Inflammatory macrophage treated with lipopolysaccharide for 1 hour (primary cell): Measurements from ENCODE around the gene TGFBR3L.
"Not testable (repeated sequence)": the region's sequence is repeated elsewhere in the genome, so short reads cannot be mapped to it uniquely, and the experiment has no call there.

Experiments used
- DNase-seq, 2 donors: peaks; one replicate each; pipeline ENCODE4 v3.0.0-alpha.2; 2020 to 2022

TGFBR3L gene

DNA sequence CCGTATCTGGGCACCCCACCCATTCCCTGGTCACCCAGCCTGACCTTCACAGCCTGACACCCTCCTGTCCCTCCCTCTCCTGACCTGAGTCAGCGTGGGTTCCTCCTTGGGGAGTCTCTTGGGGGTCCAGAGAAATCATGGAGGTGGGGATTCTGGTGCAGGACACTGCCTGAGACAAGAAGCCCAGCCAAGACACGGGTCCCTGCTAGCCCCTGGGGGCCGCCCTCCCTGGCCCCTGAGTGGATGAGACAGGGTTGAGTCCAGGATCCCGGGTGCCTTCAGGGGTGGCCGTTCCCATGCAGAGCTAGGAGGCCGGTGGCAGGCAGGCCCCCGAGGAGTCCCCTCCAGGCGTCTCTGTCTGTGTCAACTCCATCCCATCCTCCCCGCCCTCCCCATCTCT lies 9.4 kb upstream of the TGFBR3L start:
- no peak for DNase-seq

DNA sequence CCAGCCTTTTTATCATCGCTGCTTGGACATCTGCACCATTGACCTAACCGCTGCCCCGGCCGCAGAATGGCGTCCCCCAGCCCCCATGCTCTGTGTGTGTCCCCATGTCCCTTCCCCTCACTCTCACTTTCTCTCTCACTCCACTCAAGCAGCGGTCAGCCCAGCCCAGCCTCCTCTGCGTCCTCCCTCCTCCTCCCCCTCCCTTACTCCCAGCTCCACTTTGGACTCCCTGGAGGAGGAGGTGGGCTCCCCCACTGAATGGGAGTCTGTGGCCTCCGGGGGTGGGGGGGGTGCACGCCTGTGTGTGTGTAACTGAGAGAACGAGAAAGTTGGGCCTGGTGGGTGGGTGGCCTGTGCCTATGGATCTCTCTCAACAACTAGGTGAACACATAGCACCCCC lies 8.8 kb upstream of the TGFBR3L start:
- DNase-seq = no peak

DNA sequence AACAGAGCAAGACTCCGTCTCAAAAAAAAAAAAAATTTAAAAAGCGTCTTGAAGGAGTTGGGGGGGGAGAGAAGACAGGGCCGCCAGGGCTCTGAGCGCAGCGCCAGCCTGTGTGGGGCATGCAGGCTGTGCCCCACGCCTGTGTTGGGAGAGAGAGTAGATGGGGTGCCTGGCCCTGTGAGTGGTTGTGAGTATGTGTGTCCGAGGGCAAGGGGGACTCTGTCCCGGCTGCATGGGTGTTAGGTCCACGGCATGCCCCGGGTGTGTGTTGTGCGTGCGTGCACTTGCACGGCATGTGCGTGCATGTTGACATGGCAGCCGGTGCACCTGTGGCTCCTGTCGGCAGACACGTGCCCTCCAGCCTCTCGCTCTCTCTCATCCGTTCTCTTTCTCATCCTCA lies 7.5 kb upstream of the TGFBR3L start:
- no peak for DNase-seq

DNA sequence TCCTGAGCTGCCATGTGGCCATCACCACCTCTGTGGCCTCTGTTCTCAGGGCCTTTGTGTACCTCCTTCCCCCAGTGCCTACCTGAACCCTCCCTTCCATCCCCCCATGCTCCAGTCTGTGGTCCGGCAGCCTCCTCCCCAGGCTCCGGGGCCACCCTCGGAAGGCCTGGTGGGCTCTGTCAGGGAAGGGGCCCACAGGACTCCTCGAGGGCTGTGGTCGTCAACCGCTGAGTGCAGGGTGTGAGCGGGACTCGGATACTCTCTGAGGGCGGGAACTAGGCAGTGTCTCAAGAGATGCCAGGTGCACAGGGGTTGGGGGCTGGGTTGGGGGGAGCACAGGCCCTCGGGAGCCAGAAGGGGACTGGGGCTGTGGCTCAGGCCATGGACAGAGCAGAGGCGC lies 7.1 kb upstream of the TGFBR3L start:
- no peak for DNase-seq

DNA sequence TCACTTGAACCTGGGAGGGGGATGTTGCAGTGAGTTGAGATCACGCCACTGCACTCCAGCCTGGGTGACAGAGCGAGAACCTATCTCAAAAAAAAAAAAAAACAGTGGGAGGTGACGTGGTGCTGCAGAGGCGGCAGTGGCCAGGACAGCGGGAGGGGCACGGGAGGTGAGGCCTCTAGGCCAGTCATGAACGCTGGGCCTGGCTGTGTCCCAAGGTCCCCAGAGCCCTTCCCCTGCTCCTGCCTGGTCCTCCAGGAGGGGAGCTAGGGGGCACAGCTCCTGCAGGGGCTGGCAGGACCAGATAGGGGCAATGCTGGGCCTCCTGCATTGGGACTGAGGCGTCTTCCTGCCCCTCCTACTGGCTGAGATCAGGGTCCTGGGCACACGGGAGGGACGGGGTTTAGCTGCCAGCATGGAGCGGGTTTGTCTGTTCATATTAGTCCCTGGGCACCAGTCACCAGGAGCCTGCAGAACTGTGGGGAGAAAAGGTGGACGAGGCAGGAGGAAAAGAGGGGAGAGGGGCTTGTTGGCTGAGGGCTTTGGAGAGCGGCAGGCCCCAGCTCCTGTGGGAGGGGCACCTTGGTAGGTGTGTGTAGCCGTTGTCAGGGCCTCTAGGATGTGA lies 6.4 kb upstream of the TGFBR3L start:
- DNase-seq = no peak

DNA sequence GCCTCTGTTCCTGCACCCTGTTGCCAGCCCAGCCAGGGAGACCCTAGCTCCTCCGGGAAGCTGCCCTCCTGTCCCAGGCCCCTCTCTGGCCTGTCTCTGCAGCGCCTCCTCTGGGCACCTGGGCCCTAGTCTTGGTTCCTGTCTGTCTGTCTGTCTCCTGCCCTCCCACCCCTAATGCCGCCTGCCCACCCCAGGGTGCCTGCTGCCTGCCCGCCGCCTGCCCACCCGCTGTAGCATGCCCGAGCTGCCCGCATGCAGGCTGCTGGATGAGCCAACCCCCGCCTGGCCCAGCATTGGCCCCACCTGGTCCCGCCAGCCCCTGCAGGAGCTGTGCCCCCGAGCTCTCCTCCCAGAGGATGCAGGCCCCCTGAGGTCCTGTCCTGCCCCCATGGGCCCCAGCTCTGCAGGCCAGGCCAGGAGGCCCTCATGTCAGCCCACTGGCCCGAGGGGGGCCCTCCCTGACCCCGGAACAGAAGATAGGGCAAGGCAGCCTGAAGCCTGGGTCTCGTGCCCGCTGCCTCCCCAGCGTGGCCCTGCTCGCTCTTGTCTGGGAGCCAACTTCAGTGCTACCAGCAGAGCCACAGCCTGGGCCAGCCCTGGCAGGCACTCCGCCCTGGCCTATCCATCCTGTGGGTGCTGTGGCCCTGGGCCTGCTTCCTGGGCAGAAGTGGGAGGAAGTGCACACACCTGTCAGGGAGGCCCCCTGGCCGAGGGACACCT lies 5.7 kb upstream of the TGFBR3L start:
- no peak for DNase-seq

DNA sequence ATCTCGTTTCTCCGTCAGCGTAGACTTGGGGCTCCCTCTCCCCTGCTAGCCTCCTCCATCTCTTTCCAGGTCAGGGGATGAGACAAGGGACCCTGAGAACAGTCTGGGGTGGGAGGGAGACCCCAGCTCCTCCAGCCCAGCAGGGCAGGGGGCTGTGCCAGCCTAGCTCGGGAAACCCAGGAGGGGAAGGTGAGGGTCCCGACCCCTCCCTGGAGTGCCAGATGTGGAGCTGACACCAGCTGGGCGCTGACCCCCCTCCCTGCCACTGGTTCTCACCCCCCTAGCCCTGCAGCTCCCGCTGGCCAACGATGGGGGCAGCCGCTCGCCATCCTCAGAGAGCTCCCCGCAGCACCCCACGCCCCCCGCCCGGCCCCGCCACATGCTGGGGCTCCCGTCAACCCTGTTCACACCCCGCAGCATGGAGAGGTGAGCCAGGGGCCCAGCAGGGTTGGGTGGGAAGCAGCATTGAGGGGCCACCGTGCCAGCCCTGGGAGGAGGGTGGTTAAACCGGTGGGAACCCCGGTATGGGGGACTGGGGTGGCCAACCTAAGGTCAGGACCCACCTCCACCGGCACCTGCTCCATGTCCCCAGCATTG lies 5.1 kb upstream of the TGFBR3L start:
- no peak for DNase-seq

DNA sequence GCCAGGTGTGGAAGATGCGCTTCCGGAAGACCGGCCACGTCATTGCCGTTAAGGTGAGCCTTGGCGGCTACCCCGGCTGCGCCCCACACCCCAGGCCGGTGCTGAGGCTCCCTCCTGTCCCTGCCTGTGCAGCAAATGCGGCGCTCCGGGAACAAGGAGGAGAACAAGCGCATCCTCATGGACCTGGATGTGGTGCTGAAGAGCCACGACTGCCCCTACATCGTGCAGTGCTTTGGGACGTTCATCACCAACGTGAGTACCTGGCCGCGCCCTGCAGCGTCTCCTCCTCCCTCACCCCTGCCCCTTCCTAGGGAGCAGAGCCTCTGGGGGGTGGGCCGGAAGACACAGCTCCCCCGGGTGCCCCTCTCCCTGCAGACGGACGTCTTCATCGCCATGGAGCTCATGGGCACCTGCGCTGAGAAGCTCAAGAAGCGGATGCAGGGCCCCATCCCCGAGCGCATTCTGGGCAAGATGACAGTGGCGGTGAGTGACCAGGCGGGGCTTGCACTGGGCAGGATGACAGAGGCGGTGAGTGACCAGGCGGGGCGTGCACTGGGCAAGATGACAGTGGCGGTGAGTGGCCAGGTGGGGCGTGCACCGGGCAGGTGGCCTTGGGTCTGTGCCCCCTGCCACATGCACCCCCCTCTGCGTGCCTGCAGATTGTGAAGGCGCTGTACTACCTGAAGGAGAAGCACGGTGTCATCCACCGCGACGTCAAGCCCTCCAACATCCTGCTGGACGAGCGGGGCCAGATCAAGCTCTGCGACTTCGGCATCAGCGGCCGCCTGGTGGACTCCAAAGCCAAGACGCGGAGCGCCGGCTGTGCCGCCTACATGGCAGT lies 4.1 kb upstream of the TGFBR3L start:
- DNase-seq = no peak

DNA sequence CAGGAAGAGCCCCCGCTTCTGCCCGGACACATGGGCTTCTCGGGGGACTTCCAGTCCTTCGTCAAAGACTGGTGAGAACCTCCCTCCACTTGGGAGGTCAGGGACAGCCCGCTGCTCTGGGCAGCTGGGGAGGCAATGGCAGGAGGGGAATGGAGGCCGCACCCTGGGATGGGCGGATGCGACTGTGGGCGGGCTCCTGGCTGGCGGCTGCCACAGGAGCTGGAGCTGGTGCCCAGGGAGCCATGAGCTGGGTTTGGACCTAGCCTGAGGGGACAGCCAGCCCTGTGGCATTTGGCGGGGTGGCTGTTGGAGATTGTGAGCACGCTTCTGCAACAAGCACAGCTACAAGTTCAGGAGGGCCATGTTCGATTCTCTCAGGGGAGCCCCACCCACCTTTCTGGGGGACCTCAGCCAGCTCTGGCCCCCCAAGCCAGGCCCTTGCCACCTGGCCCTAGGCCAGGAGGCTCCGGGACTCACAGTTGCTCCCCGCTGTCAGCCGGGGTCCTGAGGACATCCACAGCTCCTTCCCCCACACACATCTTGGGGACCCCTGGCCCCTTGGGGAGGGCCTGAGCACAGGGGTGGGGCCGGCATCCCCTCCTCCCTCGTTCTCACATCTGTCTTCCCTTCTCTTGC lies 3.0 kb upstream of the TGFBR3L start:
- no peak for DNase-seq

DNA sequence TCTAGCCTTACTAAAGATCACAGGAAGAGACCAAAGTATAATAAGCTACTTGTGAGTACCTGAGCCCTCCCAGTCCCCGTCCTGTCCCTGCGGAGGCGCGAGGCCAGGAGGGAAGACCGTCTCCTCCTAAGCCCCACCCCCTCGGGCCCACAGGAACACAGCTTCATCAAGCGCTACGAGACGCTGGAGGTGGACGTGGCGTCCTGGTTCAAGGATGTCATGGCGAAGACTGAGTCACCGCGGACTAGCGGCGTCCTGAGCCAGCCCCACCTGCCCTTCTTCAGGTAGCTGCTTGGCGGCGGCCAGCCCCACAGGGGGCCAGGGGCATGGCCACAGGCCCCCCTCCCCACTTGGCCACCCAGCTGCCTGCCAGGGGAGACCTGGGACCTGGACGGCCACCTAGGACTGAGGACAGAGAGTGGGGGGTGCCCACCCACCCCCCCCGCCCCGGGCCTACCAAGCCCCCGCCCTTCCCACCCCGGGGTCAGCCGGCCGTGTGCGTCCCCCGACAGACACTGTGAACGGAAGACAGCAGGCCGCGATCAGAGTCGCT lies 2.4 kb upstream of the TGFBR3L start:
- DNase-seq = no peak

DNA sequence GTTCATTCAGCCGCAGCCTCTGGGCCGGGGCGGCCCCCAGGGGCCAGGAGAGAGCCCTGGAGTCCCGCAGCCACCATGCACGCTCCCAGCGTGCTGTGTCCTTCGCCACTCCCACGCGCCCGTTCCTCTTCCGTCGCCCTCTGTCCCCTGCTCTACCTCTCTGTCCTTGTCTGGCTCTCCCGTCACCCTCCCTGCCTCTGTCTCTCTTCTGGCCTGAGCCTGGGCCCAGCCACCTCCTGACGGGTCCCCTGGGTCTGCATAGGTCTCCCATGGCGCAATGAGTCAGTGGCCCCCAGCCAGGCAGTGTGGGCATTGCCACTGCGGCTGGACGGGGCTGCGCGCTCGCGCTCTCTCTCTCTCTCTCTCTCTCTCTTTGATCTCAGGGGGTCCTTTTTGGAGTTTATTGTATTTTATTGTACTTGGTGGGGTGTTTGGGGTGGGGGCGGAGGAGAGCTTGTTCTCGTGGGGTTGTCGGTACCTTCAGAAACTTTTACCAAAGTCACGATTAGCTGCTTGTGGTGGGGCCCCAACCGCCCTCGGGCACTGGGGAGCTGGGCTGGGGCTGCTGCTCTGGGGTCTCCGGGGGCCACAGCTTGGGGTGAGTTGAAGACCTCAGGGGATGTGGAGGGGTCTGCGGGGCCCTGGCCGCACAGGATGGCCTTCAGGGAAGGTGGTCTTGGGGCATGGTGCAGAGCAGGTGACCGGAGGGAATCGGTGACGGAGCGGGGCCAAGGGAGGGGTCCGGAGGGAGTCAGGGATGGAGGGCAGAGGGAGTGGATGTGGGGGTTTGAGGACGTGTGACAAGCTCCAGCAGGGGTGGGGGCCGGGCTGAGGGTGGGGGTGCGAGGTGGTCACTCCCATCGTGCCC lies 1.7 kb upstream of the TGFBR3L start:
- no peak for DNase-seq

DNA sequence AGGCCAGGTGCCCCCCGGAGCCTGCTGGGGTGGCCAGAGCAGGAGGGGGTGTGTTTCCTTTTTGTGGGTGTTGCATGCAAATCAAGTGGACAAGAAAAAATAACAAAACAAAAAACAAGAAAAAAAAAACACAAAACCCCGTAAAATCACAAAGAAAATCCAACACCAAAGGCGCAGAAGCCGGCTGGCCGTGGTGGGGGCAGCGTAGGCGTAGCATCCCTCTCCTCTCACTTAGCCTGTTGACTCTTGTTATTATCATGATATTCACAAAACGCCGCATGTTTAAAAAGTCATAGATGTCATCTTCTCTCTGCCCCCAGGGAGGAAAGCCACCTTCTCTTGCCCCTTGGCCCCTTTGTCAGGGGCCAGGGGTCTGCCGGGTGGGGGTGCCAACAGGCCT lies 978 bp upstream of the TGFBR3L start:
- no peak for DNase-seq

DNA sequence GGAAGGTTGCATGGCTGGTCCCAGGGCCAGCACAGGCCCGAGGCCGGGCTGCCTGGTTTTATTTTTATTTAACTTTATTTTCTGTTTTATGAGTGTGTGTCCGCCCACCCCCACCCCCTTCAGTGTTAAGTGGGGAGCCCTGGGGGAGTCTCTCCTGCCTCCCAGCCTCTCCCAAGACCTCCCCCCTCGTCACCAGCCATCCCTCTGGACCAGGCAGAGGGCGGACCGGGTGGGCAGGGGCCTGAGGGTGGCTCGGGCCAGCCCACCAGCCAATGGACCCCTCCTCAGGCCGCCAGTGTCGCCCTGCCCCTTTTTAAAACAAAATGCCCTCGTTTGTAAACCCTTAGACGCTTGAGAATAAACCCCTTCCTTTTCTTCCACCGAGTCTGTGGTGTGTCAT lies 531 bp upstream of the TGFBR3L start:
- DNase-seq = no peak

DNA sequence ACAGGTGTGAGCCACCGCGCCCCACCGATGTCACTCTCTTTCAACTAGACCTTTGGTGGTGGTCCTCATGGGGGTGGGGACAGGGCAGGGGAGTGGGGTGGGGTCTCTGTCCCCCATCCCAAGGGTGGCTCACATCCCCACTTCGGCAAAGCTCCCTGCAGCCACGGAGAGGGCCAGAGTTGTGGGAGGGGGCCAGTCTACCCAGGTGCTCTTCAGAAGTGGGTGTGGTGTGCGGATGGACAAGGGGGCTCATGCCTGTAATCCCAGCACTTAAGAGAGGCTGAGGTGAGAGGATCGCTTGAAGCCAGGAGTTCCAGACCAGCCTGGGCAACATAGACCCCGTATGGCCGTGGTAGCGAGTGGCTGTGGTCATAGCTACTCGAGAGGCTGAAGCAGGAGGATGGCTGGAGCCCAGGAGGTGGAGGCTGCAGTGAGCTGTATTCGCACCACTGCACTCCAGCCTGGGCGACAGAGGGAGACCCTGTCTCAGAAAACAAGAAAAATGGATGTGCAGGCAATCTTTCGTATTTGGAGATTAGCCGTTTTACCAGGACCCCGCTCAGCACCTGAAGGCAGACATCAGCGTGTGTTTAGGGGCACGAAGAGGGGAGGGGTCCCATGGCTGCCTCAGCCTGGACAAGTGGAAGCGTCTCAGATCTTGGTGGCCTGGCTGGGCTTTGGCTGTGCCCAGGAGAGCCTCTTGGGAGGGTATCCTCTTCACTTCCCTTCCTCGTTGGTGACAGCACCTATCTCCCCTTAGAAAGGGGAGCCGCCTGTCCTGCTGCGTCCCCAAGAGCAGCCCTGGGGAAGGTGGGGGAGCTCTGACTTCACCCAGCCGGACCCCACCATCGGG lies 846 bp downstream of the TGFBR3L start:
- no peak for DNase-seq

DNA sequence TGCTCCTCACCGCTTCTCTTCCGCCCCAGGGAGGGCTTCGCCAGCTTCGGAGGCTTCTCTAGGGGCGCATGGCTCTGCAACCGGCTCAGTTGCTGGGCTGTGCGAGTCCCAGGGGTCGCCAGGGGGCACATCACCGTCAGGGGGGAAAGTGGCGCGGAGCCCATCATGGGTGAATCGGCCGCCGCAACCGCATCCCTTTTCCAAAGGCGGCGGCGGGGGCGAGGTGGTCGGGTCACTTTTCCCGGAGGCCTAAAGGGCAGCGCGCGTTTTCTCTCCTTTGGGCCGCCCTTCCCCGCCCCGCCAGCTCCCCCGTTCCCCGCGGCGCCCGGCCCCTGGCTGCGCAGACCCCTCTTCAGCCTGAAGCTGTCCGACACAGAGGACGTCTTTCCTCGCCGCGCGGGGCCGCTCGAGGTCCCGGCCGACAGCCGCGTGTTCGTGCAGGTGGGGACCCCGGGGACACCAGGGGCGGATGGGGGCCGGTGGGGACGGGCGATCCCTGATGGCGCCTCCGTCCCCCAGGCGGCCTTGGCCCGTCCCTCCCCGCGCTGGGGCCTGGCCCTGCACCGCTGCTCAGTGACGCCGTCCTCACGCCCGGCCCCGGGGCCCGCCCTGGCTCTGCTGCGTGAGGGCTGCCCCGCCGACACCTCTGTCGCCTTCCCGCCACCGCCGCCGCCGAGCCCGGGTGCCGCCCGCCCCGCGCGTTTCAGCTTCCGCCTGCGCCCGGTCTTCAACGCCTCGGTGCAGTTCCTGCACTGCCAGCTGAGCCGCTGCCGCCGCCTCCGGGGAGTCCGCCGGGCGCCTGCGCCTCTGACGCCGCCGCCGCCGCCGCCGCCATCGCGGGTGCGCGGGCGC lies 1.7 kb downstream of the TGFBR3L start:
- DNase-seq = peak in 1 of 2 donors; percentile 45

DNA sequence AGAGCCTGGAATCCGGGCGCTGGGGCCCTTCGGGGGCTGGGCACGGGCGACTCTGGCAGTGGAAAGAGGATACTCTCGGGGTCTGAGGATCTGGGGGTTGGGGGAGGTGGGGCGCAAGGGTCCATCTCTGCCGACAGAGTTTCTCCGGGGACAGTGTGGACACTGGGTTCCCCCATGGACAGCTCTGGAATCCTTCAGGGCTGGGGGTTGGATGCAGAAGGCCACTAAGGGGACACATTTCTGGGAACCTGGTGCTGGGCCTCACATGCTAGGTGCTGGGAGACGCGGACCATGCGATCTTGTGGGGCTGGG lies 2.3 kb downstream of the TGFBR3L start:
- no peak for DNase-seq

DNA sequence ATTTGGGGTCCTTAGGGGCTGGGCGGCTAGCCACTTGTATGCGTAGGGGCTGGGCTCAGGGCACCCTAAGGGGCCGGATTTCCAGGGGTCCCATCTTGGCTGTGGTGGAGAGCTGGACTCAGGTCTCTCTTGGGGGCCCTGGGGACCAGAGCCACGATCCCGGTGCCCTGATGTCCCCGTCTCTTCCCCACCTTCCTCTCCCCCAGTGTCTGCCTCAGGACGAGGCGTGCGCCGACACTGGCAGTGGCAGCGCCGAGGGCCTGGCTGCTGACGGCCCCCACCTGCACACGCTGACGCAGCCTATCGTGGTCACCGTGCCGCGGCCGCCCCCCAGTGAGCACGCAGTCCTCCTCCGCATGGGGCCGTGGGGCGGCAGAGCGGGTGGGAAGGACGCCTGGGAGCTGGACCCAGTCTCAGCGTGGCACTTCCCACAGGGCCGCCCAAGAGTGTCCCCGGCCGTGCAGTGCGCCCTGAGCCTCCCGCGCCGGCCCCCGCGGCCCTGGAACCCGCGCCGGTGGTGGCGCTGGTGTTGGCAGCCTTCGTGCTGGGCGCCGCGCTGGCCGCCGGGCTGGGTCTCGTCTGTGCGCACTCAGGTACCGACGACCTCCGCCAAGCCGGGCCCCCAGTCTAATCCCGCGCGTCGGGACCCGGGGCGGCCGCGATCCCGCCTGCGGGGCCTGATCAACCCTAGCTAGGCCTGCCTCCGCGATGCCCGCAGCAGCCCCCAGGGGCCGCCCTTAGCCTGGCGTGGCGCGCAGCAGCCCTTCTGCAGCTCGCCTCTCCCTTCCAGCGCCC lies 2.8 kb downstream of the TGFBR3L start:
- DNase-seq = peak in 1 of 2 donors; percentile 52

DNA sequence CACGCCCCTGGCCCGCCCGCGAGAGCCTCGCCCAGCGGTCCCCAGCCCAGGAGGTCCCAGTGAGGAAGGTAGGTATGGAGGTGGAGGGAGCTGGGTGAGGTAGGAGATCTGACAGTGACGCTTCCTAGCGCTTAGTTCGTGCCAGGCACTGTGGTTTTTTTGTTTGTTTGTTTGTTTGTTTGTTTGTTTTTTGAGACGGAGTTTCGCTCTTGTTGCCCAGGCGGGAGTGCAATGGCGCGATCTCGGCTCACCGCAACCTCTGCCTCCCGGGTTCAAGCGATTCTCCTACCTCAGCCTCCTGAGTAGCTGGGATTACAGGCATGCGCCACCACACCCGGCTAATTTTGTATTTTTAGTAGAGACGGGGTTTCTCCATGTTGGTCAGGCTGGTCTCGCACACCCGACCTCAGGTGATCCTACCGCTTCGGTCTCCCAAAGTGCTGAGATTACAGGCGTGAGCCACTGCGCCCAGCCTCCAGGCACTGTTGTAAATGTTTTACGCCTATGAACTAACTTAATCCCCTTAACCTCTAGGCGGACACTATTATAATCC lies 3.5 kb downstream of the TGFBR3L start:
- DNase-seq = not testable (repeated sequence)
